SHP77 (cell line): ENCODE data around the gene XXYLT1.
"Not testable (repeated sequence)": the region's sequence is repeated elsewhere in the genome, so short reads cannot be mapped to it uniquely, and the experiment has no call there.

Experiments used
- DNase-seq, 2 experiments: peaks; one replicate each; lab custom pipeline; 2025; lab: John Stamatoyannopoulos, UW

The XXYLT1 gene

DNA sequence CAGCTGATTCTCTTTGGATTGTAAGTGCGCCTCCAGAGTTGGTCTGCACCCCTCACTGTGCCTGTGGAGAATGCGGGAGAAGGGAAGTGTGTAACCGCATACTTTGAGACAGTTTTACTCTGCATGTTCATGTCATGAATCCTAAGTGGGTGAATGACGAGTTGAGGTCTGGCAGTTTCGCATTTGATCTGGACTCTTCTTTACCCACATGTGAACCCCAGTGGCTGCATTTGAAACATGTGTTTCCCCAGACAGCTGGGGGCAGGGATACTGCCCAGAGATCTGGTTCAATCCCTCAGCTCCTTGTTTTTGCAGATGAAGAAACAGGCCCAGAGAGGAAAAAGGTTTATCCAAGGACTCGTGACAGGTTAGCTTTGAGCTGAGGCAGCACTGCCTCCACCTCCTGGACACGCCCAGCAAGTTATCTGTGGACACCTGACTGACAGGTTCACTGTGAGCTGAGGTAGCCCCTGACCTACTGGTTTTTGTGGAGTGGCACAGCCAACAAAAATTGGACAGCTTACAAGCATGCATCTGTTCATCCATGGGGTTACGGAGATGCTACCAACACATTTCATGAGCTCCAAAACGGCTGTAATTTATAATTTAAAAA, 207.3 kb downstream of the XXYLT1 start:
- DNase-seq: no peak

DNA sequence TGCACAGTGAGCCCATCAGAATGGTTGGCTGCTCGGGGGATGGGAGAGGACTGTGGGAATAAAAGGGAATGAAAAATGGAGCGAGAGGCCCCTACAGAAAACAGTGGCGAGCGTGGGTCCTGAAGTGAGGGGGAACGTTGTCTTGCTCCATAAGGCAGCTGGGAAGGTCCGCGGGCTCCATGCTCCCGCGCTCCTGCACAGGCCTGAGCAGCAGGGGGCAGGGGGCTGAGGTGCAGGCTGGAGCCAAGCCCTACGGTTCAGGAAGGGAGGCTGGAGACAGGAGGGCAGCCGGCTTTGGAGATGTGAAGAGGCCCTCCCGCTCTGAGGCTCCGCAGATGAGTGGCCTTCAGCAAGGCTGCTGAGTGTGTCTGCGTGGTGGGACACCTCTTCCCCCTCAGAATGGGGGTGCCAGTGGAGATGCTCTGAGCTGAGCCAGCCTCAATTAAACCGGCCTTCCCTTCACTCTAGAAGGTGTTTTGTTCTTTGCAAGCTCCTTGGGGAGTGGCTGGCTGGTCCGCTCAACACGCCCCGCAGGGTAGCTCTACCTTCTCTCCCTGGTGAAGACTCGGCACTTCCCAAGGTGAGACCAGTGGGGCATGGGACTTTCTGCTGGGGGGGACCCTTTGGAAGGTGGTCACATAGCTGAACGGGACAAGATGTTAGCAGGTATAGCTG, 208.0 kb downstream of the XXYLT1 start:
- no peak for DNase-seq

DNA sequence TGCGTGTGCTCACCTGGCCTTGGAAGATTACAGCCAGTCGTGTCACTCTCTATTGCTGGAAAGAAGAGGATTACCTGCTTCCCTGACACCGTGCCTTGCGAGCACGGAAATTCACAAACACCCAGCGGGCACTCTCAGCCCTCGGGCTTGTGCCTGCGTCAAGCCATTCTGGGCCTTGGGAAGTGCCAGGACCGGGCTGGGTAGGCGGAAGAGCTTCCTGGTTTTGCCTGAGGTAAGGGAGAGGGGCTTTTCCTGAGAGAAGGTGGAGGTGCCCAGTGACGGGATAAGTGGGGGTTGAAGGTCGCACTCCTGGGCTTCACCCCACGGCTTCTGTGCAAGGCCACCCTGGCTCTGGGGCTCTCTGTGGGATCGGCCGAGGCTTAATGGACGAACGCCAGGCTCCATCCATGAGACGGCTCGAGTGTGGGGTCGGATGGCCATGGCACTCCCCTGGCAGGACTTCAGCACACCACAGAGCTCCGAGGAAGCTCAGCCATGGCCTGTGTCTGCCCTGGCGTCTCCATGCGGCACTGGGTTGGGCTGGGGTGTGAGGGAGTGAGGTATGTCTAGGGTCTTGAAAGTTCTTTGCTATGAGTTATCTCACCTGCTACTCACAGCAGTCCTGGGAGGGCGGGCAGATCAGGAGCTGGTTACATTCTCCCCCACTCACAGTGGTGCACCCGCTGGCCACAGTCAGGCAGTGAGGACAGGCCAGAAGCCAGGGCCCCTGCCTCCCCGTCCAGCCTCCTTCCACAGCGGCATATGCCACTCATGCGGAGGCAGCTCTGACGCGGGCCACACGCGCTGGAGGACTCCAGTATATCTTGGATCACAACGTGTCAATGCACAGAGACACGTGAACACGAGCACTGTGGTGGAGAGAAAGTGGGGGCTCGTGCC, 209.0 kb downstream of the XXYLT1 start:
- no peak for DNase-seq

DNA sequence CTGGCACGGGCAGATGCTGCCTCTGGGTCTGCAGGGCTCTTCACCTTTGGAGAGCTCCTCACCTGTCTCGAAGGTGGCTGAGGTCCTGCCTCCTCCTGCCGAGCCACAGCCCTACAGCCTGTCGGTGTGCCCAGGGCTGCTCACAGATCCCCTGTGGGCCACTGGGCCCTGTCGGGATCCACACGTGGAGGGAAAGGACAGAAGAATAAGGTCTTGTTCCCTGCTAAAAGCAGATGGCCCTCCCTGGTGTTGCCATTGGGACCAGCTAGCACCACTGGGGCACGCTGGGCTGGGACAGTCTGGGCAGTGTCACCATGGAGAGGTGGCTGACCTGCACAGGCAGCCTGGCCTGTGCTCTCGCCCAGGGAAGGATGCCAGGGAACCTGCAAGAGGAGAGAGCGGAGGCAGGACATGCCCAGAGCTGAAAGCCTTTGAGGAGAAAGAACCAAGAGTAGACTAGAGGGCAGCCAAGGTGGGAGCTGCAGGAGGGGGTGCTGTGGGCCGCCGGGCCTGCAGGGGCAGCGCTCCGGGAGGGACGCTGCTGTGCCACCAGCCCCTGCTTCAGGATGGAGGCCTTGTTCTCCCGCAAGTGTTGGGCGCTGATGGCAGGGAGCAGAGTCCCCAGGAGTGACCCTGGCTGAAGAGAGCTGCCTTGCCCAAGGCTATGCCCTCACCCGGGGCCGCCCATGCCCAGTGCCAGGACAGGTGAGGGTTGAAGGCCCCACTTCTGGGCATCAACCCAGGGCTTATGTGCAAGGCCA, 210.2 kb downstream of the XXYLT1 start:
- DNase-seq: no peak

DNA sequence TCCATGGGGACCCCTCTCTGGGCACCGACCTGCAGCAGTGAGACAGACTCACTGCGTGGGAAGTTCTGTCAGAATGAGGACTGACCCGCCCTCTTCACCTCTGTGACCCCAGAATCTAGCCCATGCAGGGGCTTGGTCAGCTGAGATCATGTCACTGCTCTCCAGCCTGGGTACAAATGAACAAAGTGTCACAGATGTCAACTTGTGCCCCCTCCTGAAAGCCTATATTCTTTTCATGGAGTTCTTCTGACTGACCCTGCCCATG, 210.8 kb downstream of the XXYLT1 start:
- DNase-seq: no peak

DNA sequence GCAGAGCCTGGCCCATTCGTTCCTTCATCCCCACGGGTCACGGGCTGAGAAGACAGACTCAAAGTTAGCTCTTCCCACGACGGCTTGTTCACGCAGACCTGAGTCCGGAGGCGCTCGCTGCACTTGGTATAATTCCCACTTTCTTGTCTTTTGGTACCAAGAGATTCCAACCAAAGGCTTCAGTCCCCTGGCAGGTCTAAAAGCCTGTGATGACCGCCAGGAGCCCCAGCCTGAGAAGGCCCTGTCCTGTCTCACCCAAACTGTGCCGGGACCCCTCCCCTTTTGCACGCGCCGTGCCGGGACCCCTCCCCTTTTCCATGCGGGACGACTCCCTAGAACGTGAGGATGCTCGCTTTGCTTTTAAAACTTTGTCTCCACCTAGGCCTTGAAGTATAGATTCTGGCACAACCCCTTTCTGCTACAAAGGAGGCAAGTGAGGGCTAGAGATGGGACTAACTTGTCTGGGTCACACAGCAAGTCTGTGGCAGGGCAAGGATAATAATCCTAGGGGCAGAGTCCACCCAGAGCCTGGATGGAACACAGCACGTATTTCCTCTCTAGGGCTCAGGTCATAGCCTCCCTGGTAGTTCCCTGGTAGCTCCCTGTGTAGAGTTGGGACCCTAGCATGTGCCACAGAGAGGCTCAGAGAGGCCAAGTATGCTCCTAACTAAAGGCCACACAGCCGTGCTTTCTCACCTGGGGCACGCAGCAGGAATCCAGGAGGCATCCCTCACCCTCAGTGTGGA, 211.3 kb downstream of the XXYLT1 start:
- DNase-seq: no peak

DNA sequence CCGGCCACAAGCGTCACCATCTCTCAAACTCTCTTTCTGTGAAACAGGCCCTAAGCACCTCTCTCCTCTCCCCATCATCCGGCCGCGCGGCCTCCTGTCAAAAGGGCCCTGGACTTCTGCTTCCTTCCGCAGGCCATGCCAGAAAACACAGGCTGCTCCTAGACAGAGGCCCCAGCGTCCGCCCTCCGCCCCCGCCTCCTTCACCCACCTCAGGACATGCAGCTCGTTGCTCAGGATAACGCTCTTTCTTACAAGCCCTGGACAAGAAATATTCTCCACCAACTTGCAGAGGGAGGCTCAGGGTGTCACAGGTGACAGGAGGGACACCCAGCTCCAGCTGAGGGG, 212.0 kb downstream of the XXYLT1 start:
- DNase-seq: no peak

DNA sequence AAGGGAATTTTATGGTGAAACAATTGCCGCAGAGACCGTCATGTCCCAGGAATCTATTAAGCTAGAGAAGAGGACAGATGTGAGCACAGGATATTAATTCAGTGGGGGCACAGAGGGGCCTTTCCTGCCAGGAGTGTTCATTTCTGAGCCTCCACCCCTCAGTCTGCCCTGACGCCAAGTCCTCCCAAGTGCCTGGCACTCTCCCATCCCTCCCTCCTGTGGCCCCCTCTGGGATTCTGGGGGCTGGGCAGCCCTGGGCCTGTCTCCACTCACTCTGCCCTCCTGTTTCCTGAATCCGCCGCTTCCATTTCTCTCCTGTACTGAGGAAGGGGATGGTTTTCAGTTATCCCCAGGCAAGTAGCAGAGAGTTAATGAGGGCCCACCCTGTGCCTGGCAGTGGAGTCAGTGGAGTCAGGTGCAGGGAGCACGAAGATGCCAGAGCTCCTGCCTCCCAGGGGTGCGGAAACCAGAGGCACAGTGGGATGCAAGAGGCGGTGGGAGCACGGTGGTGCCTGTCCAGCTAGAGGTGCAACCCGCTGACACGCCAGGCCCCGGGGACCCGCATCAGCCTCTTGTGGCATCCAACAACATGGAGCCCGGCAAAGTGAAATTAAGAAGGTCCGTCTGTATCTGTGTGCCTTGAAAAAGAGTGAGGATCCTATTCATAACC, 212.5 kb downstream of the XXYLT1 start:
- no peak for DNase-seq

DNA sequence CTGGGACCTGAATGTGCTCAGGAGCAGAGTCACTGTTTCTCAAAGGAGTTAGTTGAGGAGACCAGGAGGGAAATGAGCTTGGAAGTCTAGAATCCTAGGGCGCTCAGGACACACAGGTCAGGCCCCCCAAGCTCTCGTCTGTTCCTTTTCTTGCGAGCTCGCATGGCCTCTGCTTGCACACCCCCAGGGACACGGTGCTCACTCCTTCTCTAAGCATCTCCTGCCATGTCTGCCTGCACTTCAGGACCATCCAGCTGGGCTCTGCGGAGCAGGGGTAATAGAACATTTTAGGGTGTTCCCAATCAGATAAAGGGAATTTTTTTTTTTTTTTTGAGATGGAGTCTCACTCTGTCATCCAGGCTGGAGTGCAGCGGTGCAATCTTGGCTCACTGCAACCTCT, 213.2 kb downstream of the XXYLT1 start:
- DNase-seq: no peak

DNA sequence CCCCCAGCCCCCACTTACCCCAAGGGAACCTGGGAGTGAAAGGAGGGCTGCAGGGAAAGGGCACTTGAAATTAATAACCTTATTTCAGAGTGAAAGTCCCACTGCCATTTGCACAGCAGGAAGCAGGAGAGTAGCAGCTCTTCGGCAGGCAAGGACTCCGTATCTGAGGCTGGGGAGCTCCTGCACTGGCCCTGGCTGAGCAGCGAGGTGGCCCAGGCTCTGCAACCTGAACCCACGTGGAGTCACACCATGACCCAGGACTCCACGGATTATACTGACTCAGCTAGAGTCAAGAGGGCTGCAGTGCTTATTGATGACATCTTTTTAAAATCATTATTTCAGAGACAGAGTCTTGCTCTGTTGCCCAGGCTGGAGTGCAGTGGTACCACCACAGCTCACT, 214.5 kb downstream of the XXYLT1 start:
- DNase-seq: no peak

DNA sequence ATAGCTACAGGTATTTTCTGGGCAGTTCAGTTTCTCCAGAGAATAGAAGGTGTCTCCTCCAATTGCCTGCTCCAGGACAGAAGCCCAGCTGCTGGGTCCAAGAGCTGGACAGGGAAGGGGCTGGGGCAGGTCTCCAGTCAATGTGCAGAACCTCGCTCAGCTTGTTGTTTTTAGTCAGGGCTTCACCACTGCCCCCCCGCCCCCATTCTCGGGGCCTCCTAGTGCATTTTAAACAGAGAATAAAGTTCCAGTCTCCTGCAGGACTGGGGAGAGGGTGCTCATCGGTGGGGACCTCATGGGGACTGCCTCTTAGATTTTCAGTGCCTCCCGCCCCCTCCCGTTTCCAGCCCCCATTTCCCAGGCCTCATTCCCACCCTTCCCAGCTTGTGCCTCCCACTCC, 216.6 kb downstream of the XXYLT1 start:
- no peak for DNase-seq

DNA sequence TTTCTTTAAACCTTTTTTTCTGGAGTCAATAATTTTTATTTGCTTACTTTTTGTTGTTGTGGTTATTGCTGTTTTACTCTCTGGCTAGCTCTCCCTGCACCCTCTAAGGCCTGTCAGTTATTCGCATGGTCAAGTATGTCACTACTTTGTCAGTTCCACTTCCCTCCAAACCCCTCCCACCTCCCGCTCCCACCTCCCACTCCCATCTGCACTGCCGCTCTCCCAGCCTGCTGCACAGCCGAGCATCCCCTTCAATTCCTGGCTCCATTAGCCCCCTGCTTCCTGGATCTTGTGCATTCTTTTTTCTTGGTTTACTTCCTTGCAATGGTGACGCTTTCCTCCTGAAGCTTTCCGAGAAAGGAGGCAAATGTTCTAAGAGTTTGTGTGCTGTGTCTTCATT, 218.0 kb downstream of the XXYLT1 start:
- no peak for DNase-seq

DNA sequence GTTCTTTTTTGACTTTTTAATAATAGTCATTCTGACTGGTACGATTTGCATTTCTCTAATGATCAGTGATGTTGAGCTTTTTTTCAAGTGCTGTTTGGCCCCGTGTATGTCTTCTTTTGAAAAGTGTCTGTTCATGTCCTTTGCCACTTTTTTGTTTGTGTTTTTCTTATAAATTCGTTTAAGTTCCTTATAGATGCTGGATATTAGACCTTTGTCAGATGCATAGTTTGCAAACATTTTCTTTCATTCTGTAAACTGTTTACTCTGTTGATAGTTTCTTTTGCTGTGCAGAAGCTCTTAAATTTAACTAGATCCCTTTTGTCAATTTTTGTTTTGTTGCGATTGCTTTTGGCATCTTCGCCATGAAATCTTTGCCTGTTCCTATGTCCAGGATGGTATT, 220.7 kb downstream of the XXYLT1 start:
- not testable (repeated sequence) for DNase-seq

DNA sequence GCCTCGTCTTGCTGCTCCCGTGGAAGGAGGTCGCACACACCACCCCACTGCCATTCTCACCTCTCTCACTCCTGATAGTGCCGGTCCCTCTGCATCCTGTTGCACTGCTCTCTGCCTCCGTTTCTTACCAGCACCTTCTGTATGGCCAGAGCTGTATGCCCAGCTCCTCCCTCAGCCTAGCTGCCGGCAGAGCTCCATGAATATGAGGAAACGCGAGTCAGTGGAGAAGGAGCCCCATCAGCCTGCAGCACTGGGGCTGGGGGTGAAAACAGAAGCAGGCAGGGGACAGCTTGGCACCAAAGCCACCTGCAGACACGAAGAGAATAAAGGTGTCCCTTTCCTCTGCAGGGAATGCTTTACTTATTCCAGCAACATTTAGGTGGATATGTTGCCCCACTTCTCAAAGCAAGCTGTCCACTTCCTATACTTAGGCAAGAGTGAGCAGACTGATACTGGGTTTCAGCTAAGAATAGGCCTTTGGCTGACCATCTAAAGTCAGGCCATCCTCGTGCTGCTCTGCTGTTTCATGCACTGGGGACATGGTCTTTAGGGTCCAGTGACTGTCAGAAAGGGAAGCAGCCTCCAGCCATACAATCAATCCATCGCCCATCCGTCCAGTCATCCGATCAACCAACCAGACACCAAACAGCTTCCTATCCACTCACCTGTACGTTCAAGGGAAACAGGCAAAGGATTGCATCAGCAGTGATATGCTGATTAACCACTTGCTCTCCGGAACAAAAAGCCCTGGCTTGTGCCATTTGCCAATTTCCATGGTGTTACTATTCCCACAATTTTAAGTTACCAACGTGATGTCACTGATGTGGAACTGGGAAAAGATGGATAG, 222.7 kb downstream of the XXYLT1 start:
- DNase-seq: no peak

DNA sequence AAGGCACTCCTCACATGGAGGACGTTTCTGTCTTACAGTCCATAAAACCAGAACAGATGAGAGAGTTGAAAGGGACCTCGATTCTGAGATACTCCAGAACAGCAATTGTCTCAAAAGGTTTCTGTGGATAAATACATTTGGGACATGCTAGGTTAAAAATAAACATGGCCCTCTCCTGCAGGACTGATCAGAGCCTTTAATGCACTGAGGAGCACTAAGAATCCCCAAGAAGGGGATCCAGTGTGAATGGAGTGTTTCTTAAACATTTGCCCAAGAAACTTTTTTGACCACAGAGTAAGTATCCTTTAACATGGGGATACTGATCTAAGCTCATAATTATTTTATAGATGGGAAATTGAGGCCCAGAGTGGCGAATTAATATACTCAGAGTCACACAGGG, 223.4 kb downstream of the XXYLT1 start:
- no peak for DNase-seq

DNA sequence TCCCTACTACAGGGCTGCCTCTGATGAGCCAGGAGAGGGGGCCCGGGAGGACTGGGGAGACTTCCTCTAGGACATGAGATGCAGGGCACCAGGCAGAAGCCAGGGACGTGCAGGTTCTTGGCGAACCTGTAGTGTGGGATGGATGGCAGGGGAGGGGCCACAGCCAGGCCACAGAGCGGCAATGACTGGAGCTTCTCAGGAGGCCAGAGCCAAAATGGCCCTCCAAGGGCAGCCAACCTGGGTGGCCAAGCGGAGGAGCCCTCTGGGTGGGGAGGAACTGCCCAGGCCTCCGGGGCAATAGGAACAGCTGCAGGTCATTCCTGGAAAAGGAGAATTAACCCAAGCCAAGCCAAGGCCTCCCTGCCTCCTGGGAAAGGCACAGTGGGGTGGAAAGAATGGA, 224.5 kb downstream of the XXYLT1 start:
- DNase-seq: no peak

DNA sequence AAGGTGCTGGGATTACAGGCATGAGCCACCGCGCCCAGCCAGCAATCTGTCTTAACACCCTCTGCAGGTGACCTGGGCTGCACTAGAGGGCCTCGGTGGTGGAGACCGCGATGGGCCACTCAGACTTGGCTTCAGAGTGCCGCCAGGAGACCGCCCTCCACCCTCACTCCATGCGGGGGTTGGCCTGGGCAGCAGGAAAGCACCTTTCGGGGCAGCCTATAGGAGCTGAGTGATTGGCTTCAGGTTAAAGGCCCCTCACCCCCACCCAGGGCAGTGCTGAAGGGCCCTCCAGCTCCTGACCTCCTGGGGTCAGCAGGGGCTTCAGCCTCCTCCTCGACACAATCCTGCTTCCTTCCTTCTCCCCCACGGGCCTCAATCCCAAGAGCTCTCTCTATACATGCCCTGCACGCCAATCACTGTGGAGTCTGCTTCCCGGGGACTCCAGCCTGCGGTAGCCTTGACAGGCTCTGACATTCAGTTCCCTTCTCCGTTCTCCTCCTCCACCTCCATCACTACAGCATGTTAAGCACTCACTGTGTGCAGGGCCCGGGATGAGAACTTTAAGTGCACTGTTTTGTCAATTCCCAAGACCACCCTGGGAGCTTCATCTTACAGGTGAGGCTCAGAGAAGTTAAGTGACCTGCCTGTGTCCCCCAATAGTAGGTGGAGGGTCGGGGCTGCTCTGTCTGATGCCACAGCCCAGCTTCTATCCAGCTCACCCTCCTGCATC, 225.3 kb downstream of the XXYLT1 start:
- DNase-seq: no peak

DNA sequence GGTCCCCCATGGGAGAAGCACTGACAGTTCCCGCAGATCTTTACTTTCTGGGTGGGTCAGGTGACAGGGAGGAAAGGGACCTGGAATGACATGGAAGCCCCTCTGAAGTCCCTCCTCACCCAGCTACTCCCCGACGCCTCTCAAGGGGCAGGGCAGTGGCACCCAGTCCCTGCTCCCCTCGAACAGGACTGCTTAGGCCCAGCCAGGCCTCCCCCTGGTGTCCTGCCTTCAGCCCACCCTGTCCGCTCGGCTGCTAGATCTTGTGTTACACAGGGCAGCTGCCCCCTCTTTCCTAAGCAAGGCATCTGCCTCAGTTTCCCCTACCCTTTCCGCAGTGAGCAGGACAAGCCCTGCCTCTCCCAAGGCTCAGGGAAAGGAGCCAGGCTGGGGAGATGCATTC, 226.5 kb downstream of the XXYLT1 start:
- no peak for DNase-seq

DNA sequence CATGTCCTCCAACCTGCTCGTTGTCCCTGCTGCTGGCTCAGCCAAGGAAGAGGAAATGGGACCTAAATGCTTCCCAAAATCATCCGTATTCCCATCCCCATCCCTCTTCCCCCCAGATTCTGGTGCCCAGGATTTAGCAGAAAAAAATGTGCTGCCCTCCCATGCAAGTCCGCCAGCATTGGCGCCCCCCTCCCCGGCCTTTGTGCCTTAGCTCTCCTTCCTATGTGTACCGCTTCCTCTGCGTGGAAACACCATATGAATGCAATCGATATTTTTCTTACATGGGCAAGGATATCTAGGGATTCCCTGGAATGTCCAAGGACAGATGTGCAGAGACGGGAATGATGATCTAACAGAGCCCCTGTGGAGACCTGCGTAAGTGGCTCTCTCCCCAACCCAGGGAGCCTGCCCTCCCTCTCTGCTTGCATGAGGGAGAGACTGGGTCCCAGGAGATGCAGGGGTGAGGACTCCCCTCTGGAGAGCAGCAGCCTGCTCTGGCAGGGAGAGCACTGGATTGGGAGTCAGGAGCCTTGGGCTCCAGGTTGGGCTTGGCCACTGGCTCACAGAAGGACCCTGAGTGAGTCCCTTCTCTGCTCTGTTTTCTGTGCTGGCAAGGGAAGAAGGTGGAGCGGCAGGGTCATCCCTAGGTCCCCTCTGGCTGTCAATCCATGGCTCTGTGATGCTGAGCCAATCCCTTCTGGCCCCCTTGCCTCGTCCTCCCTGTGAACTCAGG, 227.2 kb downstream of the XXYLT1 start:
- no peak for DNase-seq
